Fibroblast of pulmonary artery (primary cell): ENCODE data around the gene NT5DC3.
"Not testable (repeated sequence)": the region's sequence is repeated elsewhere in the genome, so short reads cannot be mapped to it uniquely, and the experiment has no call there.

Source experiments
- DNase-seq: peaks from one replicate; pipeline ENCODE4 v3.0.0-alpha.2; 2010; ENCODE audit warnings: low read depth
- H3K4me3 ChIP-seq: replicated peaks from 2 replicates; pipeline ENCODE4 v1.5.1; 2011; ENCODE audit warnings: low read depth, mild to moderate bottlenecking, control low read depth, low read length, moderate library complexity
- CTCF ChIP-seq: IDR thresholded peaks from 2 replicates; pipeline ENCODE4 v1.5.1; 2011; ENCODE audit warnings: mild to moderate bottlenecking, control low read depth, low read length, inconsistent platforms; ENCODE audit errors: missing control alignments

NT5DC3 gene

GRCh38 chr12:103811791-103812190 lies 29.2 kb downstream of the NT5DC3 start:
- DNase-seq = no peak
- H3K4me3 ChIP-seq = no peak overlapping the region
- TF ChIP-seq CTCF = no peak

GRCh38 chr12:103810111-103810510 lies 30.9 kb downstream of the NT5DC3 start:
- TF ChIP-seq CTCF = no peak
- DNase-seq = no peak
- no peak overlapping the region for H3K4me3 ChIP-seq

- DNase-seq, H3K4me3 ChIP-seq: not testable (repeated sequence)
Observed at GRCh38 chr12:103809639-103810038, 31.4 kb downstream of the NT5DC3 start.

GRCh38 chr12:103809154-103809553 lies 31.9 kb downstream of the NT5DC3 start:
- H3K4me3 ChIP-seq = no peak overlapping the region
- no peak for TF ChIP-seq CTCF
- no peak for DNase-seq

GRCh38 chr12:103808239-103808880 lies 32.7 kb downstream of the NT5DC3 start:
- no peak for TF ChIP-seq CTCF
- H3K4me3 ChIP-seq = no peak overlapping the region
- no peak for DNase-seq

- TF ChIP-seq CTCF = no peak
- no peak for DNase-seq
Observed at GRCh38 chr12:103807561-103808238, 33.3 kb downstream of the NT5DC3 start.

GRCh38 chr12:103806803-103807202 lies 34.2 kb downstream of the NT5DC3 start:
- H3K4me3 ChIP-seq = no peak overlapping the region
- TF ChIP-seq CTCF = no peak

More at GRCh38 chr12:103807561-103808238, 33.3 kb downstream of the NT5DC3 start:
- H3K4me3 ChIP-seq = no peak overlapping the region

More at GRCh38 chr12:103806803-103807202, 34.2 kb downstream of the NT5DC3 start:
- peak; percentile 87 for DNase-seq
